Iris pigment epithelial cell (primary cell): ENCODE measurements around the gene GRK2.
"Not testable (repeated sequence)": the region's sequence is repeated elsewhere in the genome, so short reads cannot be mapped to it uniquely, and the experiment has no call there.

Source experiments
- DNase-seq: peaks from one replicate; pipeline ENCODE4 v3.0.0-alpha.2; 2011; ENCODE audit warnings: low read depth

Gene GRK2

DNA sequence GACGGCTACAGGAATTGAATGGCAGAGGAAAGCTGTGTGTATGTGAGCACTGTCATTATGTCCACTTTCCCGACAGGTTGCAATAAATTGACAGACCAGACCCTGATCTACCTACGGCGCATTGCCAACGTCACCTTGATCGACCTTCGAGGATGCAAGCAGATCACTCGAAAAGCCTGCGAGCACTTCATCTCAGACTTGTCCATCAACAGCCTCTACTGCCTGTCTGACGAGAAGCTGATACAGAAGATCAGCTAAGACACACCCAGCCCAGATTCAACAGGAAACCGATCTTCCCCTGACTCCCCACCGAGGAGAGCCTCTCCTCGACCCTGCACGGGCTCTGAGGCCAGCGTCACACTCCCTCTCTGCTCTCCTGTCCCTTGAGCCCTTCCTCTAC, 11.5 kb upstream of the GRK2 start:
- DNase-seq: no peak

DNA sequence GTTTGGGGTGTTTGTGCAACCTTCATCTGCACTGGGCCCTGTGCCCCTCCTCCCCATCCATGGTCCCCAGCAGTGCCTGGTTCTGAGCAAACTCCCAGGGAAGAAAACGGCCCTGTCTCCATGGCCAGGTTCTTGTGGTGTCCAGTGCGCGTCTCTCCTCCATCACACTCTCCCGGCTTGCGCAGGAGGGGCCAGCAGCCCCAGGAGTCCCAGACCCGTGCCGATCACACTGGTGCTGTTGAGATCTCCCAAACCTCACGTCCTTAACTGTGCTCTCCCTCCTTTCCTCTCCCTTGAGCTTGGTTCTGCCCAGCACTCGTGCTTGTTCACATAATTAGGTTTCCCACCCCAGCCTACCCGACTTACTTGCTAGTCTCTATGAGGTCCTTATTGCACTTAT, 10.9 kb upstream of the GRK2 start:
- DNase-seq: no peak

DNA sequence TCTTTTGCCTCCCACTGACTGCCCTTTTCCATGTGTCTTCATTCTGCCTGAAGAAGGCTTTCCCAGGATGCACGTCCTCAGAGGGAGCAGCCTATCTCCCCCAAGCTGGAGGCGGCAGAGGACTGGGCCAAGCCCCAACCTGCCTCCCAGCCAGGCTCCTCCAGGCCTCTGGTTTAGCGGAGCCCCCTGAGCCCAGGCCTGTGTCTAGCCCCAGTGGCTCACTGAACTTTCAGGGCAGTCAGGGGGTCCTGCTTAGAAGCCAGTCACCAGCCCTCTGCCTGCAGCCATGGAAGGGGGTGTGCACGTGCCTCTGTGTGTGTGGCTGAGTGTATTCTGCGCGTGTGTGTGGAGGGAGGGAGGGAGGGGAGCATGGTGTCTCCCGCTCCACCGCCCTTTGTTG, 10.4 kb upstream of the GRK2 start:
- no peak for DNase-seq

DNA sequence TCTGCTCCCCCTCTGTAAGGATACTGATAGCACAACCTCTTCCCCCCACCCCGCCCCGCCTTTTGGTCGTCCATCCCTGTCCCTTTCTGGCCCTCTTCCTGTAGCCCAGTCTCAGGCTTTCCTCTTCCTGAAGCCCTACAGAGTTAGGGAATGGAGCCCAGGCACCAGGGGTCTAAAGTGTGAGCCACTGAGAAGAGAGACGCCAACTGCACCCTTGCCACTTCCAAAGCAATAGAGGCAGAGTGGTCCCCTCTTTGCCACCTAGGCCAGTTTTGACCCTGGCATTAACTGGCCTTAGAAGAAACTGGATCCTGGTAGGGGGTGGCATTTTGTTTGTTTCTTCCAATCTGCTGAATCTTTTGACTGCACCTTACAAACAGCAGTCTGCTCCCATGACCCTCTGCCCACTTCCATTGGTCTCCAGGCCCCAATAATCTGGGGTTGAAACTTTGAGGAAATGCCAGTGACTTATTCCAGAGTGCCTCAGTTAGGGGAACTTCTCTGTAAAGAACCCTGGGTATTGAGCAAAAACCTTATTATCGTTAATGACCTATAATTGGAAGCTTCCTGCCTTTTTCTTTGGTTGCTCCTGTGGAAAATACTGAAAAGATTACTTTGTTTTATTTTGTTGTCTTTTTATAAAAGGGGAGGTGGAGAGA, 9.7 kb upstream of the GRK2 start:
- no peak for DNase-seq

DNA sequence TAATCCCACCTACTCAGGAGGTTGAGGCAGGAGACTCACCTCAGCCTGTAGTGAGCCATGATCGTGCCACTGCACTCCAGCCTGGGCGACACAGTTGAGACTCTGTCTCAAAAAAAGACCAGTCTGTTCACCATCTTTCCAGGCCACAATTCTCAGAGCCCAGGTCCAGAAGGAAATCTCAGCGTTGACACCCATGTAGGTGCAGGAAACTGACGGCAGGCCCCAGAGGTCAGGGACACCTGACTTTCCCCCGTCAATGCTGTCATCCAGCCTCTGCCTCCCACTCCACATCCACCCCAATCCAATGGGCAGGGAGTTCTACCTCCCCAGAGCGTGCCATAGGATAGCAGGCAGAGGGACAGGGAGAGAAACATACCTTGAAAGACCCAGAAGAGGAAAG, 5.9 kb upstream of the GRK2 start:
- no peak for DNase-seq

DNA sequence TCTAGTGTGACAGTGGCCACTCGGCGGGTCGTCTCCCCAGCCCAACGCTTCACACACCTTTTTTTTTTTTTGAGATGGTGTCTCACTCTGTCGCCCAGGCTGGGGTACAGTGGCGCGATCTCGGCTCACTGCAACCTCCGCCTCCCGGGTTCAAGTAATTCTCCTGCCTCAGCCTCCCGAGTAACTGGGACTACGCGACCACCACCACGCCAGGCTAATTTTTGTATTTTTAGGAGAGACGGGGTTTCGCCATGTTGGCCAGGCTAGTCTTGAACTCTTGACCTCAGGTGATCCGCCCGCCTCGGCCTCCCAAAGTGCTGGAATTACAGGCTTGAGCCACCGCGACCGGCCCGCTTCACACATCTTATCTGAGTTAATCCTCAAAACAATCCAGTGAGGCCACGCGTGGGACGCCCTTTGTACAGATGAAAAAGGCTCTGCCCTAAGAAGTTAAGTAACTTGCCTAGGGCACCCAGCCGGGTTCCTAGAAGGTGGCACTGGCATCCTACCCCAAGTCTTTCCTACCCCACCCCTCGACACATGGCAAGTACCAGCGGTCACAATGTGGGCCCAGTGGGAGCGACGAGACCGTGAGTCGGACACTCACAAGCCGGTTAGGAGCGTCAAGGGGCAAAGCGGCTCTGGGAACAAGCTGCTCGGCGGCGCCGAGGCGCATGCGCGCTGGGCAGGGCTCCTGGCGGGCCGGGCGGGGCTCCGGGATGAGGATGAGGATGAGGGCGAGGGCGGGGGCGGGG, 5.2 kb upstream of the GRK2 start:
- DNase-seq: not testable (repeated sequence)

DNA sequence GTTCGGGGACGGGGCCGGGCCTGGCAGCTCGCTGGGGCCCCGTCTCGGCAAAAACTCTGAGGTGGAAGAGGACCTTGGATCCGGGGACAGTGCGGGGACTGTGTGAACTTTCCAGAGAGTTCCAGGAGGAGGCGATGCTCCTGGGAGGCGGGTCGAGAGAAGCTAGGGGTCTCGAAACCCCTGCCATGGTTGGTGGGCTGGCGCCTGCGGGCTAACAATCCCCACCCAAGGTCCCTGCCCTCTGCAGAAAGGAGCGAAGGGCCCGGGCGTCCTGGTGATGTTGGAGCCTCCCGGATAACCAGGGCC, 4.7 kb upstream of the GRK2 start:
- DNase-seq: no peak

DNA sequence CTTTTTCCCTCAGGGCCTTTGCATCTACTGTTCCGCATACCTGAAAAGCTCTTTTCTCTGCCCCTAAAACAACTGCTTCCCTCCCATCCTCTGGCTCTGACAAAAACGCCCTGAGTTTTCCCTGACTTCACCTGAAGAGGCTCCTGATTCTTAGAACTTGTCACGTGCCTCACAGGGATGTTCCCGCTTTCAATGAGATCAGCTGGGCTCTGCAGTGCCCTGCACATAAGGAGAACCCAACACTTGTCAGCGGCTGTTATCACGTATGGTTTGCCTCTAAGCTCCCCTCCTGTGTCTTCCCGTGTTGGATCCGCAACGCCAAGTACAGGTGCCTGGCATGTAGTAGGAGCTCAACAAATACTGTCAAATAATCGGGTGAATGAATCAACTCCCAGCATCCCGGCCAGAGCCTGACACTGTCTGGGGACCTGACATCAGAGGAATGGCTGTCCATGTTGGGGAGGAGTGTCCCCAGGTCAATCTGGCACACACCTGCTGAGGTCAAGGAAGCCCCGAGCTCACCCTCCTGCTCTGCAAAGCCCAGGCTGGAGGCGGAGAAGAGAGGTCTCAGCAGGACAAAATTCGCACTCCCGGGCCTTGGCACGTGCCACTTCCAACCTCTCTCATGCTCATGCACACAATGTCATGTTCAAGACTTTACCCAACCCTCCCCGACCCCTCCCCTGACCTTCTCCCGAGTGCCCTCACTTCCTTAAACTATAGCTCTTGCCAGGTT, 4.2 kb upstream of the GRK2 start:
- DNase-seq: no peak

DNA sequence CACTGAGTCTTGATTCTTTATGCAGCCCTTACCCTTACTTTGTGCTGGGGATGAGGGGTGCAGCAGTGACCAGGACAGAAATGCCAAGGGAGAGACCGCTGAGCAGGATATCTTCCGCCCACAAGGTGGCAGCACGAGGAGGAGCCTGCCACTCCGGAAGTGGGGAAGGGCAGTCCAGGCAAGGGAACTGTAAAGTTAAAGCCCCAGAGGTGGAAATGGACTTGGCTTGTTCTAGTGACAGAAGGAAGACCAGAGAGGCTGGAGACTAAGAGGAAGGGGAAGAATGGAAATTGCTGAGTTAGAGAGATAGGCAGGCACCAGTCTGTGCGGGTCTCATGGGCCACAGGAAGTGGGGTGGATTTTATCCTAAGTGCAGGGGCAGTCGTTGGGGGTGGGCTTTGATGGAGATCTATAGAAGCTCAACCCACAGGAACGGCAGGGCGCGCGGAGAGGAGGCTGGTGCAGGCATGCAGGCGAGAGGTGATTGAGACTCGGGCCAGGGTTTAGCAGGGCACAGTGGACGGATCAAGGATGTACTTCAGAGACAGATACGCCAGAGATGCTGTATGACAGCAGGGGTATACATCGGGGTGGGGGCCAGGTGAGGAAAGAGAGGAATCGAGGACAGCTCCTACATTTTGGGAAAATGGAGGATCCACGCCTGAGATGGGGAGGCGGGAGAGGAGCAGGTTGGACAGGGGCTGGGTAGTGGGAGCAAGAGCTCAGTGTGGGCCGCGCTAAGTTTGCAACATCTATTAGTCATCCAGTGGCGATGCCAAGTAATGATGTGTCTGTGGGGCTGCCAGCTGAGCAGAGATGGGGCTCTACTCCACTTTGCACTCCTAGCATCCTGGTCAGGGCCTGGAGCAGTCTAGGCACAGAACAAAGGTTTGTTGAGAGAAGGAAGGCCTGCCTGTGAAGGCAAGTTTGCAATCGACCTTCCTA, 3.3 kb upstream of the GRK2 start:
- peak; percentile 63 for DNase-seq

DNA sequence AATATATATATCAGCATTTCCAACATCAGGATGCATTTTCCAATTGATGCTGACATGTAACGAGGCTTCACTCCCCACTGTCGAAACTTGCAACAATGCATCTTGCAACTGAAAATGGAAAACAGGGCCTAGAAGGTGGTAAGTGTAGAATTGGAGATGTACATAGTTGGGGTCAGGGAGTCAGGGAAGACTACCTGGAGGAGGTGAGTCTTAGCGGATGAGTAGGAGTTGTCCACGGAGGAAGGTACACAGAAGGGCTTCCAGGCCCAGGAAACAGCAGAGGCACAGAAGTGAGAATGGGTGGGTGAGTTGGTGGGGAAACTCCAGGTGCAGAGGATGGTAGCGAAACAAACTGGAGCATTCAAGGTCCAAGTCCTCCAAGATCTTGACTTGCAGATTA, 2.0 kb upstream of the GRK2 start:
- no peak for DNase-seq

DNA sequence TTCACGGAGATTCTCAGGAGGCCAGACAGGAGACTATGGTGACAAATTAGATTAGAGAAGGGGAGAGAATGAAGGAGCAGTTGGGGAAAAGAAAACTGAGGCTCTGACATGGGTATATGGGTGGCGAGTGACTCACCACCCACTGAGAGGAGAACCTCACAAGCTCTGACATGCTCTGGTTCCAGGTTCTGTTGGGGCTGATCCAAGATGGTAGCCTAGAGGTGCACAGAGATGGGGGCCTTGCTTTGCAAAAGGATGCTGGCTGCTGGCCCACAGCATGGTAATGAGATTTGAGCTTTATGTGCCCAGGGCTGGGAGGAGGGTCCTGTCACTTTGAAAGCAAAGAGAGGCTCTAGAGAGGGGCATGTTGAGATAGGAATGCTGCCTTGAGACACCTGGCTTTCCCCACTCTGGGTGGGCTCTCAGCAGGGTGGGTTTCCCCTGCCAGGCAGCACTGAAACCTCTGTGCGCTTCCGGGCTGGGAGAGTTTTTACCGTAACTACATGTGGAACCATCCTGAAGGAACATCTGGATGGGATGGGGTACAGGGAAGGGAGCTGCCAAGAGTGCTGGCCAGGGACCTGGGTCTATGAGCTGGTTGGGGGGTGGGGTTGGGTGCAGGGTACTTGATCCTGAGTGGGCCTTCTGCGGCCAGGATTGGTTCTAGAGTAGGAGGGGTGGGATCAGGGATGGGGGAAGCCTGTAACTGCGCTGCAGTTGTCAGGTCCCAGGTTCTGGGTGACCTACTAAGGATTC, 1.2 kb upstream of the GRK2 start:
- DNase-seq: no peak

DNA sequence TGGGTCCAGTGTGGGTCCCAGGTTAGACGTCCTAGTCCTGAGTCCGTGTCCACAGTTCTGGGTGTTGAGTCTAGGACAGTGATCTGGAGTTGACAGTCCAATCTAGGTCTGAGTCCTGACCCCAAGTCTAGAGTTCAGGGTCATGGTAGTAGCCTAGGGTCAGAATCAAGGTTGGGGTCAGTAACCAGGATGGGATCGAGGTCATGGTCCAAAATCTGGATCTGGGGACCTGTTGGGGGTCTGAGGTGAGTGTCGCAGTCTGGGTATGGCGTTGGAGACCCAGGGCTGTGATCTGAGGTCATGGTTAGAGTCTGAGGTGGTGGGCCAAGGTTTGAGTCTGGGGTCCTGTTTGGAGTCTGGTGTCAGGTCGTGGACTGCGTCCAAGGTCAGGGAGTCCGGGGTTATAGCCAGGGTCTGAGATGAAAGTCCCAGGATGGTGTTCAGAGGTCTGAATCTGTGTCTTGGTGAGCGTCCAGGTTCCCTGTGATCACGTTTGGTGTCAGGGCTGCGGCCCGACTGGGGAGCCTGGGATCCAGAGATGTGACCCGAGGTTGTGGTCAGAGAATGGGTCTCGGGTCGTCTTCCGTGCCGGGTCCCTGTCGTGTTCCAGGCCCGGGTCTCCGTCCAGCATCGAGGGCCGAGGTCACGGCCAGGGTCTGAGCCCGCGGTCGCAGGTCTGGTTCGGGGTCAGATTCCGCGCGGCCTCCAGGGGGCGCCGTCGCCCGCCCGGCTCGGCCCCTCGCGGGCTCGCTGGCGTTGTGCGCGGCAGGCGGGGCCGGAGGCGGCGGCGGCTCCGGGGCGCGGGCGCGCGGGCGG, 432 bp upstream of the GRK2 start:
- DNase-seq: peak; percentile 31

DNA sequence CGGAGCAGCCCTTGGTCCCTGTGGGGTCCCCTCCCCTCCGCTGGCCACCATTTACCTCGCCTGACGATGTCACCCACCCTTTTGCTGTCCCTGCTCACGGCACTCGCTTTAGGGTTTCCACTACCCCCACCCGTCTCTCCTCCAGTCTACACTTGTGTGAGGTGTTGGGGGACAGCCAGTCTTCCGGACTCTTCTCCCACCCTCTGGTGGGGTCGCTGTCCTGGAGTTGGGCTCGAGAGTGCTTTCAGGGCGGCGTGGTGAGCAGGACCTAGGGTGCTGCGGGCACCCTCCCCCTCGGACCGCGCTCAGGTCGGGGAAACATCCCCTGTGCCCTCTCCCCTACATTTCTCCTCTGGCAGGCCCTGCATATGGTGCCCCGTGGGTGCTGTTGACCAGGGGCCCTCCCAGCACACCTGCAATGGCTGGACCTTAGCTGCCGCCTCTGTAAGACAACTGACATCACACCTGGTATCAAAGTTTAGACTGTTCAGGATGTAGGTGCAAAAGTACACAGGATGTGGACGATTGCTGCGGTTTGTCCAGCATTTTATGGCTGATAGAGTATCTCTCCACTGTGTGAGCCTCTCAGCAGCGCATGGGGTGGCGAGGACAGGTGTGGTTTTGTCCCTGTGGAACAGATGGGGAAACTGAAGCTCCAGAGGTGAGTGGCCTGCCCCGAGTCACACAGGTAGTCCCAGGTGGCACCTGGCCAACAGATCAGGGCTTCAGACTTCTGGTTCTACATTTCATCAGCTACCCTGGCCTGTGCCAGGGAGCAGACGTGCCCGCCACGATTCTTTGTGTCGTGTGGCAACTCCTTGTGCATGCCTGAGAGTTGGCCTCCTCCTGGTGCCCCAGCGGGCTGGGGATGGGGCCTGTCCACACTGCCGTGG, 1.2 kb downstream of the GRK2 start:
- DNase-seq: no peak

DNA sequence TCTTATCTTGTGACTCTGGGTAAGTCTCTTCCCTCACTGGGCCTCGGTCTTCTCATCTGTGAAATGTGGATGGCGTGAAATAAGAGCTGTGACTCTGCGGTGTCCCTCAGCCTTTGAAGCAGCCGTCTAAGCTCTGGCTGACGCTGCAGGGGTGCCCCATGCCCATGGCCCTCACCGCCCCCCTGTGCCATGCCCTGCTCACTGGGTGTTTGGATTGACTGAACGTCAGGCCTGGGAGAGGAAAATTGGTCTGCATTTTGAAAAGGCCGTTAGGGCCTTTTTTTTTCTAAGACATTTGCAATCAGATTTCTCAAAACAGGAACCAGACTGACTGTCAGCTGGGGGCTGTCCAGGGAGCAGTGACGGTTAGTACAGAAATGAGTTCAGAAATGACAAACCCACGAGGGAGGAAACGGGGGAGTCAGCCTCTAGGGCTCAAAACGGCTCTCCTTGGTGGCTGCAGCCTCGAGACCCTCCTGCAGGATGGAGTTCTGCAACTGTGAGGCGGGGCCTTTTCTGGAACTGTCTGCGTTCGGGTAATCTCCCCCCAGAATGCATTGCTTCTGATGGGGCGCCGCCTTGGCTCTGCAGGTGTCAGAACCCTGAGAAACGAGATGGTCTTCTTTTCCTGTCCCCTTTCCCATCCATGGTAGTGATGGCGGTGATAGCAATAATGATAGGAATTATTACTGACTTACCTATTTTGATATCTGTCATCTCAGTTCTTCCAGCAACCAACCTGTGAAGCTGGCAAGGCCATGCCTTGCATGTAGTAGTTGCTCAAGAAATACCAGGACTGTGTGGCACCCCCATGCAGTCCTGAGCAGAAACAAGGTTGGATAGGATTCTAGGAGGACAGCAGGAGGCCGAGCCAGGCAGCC, 2.0 kb downstream of the GRK2 start:
- no peak for DNase-seq

DNA sequence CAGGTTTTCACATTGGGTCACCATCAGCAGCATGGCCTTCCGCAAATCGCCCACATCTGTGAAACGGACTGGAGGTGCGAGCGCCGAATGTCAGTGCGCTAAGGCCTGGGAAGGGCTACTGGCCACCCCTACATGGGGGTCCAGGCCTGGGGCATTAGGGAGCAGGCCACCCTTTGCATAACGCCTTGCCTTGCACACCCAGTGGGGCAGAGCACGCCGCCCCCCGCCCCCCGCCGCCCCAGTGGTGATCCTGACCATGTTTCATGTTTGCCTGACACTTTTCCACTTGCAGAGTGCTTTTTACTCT, 2.6 kb downstream of the GRK2 start:
- DNase-seq: no peak

DNA sequence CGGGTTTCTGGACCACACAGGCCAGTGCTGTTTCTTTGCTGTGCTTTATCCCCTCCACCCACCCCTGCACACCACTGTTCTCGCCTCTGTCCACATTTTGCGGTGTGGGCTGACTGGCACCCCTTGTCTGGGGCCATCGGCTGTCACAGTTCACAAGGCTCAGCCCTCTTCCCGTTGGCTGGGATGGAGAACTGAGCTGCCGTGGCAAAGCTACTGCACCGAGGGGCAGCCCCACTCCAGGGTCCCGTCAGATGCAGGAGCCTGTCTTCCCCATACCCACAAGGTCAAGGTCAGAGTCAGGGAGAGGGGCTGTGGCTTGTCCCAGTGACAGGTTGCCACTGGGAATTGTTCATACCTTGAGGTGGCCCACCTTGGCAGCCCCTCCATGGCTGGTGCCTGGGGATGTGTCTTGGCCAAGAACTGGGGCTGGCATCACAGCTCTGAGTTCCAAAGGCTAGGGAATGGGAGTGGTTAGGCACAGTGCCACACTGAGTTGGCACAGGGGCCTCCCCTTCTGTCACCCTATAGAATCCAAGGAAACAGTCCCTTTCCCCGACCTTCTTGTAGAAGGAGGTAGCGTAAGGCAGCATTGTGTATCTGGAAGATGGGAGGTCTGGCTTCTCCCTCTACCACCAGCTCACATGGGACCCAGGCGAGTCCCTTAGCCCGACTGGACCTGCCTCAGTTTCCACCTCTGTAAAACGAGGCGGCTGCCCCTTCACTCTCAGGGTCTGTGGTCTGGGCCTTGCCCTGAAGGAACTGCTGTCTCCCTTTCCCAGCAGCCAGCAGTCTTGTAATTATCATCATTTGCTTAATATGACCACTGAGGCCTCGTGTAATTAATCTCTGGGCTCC, 3.4 kb downstream of the GRK2 start:
- DNase-seq: no peak

DNA sequence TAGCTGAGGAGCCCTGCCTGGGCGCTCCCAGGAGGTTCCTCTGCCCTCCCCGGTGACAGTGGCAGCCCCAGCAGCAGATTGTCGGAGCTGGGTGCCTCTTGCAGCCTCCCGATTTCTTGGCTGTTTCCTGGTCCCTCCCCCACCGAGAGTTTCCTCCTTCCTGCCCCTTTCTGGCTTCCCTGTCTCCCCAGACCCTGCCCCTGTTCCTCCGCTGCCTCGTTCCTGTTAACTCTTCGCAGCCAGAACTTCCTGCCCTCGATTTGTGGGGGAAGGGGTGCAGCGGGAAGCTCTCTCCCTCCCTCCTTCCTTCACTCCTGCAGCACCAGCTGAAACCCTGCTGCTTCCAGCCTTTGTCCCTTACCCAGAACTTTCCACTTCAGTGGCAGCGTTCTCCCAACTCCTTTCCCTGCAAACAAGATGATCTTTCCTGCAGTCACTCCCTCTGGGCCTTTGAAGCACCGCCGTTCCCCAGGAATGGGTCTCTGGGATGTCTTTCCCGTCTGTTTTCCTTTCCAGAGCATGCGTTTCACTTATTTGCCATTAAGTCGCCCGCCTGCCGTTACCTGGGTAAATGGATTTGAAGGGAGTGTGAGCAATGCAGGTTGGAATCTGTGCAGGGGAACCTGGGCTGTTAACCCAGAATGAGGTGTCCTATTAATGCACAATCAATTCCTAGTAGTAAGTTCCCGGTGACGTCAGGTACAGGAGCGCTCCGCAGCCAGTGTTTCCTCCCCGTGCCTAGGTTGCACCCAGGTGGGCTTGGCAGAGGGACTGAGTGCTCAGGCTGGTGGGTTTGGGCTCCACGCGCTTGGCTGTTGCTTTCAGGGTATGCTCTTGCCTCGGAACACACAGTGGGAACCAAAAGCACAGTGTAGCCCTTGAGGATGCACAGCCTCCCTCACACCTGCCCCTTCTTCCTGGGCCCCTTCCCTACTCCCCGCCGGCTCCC, 4.3 kb downstream of the GRK2 start:
- no peak for DNase-seq
